Measurements from ENCODE around the gene FPGS.
"Not testable (repeated sequence)": the region's sequence is repeated elsewhere in the genome, so short reads cannot be mapped to it uniquely, and the experiment has no call there.

Gene FPGS

DNA sequence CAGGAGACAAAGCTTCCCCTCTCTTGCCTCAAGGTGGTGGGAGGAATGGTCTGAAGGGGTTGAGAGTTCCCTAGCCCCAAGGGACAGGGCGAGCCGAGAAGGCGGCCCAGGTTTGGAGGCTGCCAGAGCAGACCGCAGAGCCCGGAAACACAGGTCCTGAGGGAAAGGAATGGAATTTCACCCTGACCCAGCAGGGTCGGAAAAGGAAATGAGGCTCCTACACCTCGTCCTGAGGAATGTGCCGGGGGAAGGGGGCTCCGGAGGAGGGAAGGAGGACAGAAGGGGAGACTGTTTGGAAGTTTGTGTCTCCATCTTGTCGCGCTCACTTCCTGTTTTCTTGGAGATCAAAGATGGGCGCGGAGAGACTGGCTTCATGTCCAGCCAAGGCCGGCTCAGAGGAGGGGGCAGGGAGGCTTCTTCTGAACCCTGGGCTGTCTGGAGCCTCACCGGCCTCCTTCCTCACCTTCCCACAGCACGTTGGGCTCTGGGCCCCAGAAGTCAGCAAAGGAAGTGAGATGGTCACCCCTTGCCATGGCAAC is 42.2 kb downstream of the FPGS start:
- H3K4me3 Mint-ChIP-seq = no peak overlapping the region
- no peak overlapping the region for H3K27ac Mint-ChIP-seq
- no peaks in the 10 kb centered on the region for H3K4me1 Mint-ChIP-seq (ENCODE audit: low read depth)
- H3K9me3 Mint-ChIP-seq = peaks cover 12% of the 10 kb centered on the region
- H3K36me3 Mint-ChIP-seq (ENCODE audit: low read depth) = peaks cover 17% of the 10 kb centered on the region
- DNase-seq = no peak
- H3K27me3 Mint-ChIP-seq = no peaks in the 10 kb centered on the region

DNA sequence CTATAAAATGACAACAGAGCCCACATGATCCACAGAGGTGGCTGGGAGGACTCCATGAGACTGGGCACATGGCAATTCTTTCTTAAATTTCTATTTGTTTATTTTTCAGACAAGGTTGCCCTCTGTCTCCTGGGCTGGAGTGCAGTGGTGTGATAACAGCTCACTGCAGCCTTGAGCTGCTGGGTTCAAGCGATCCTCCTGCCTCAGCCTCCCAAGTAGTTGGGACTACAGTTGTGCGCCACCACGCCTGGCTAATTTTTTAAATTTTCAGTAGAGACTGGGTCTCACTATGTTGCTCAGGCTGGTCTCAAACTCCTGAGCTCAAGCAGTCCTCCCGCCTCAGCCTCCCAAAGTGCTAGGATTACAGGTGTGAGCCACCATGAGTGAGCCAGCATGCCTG is 42.9 kb downstream of the FPGS start:
- H3K4me3 Mint-ChIP-seq; H3K27ac Mint-ChIP-seq; DNase-seq; H3K27me3 Mint-ChIP-seq; H3K4me1 Mint-ChIP-seq (ENCODE audit: low read depth): not testable (repeated sequence)
- peaks cover 12% of the 10 kb centered on the region for H3K9me3 Mint-ChIP-seq
- peaks cover 22% of the 10 kb centered on the region for H3K36me3 Mint-ChIP-seq (ENCODE audit: low read depth)

DNA sequence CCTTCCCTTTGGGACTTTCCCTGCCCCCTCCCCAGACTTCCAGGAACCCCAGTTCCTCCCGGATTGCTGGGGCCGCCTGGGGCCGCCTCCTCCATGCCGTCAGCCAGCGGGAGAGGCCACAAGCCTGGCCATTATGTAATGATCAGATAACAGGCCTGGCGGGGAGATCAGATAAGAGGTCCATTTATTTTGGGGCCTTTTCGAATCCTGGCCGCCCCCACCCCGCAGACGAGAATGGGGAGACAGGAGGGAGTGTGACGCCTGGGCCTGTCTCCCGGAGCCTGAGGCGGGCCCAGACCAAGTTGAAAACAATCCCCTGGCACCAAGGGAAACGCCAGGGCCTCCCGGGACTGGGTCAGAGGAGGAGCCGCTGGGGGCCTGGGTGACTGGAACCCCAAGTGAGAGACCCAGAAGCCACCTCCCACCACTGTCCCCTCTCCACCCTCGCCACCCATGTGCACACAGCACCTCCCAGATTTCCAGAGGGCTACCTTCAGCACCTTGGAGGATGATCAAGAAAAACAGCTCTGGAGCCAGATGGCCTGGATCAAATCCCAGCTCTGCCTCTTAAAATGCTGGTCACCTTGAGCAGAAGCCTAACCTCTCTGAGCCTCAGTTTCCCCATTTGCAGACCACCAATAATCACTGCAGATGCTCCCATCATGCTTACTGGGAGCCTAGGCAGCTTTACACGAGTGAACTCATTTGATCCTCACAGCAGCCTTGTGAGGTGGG is 43.9 kb downstream of the FPGS start:
- Mint-ChIP-seq H3K4me3 (no peak overlapping the region), H3K27ac (no peak overlapping the region), H3K27me3 (no peaks in the 10 kb centered on the region), H3K9me3 (peaks cover 12% of the 10 kb centered on the region), H3K36me3 (ENCODE audit: low read depth) (peaks cover 25% of the 10 kb centered on the region), H3K4me1 (ENCODE audit: low read depth) (no peaks in the 10 kb centered on the region)
- DNase-seq = no peak

DNA sequence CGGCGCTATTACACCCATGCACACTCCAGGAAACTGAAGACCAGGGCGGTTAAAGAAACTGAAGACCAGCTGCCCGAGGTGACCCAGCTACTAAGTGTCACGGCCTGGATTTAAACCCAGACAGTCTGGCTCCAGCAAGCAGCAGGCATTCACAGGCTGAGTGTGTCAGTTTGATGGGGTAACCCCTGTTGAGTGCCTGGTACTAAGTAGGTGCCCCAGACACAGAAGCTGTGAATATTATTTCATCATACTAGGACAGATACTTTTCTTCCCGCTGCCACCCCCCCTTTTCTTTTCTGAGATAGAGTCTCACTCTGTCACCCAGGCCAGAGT is 44.5 kb downstream of the FPGS start:
- Mint-ChIP-seq H3K27ac (no peak overlapping the region), H3K9me3 (peaks cover 12% of the 10 kb centered on the region), H3K27me3 (no peaks in the 10 kb centered on the region), H3K4me1 (ENCODE audit: low read depth) (peaks cover 3% of the 10 kb centered on the region), H3K36me3 (ENCODE audit: low read depth) (peaks cover 25% of the 10 kb centered on the region), H3K4me3 (no peak overlapping the region)
- DNase-seq = no peak

DNA sequence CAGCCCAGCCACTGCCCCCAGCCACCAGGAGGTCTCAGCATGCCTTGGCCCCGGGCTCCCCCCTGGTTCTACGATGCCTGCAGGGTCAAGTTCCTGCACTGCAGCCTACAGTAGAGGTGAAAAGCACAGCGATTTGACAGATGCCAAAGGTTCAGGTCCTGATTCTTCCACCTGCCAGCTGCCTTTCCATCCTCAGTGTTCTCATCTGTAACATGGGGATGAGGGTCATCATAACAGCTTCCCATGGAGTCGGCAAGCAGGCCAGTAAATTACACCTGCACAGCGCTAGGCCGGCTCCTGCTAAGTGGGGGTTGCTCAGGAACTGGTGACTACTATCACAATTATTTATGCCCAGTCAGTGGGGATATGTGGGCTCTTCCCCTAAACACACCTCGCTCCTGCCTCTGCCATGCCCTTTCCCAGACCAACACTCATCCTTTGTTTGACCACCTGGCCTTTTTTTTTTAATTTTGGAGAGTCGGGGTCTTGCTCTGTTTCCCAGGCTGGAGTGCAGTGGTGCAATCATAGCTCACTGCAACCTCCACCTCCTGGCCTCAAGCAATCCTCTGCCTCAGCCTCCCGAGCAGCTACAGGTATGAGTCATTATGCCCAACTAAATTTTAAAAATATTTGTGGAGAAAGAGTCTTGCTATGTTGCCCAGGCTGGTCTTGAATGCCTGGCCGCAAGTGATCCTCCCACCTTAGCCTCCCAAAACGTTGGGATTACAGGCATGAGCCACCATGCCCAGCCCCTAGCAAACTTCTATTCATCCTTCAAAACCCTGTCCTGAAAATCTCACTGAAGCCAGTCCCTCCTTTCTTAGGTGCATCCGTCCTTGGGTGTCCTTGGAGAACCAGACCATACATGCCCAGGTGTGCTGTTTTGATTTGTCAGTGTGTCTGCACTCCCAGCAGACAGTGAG is 45.4 kb downstream of the FPGS start:
- Mint-ChIP-seq H3K4me3 (no peak overlapping the region), H3K27me3 (no peaks in the 10 kb centered on the region), H3K36me3 (ENCODE audit: low read depth) (peaks cover 25% of the 10 kb centered on the region), H3K4me1 (ENCODE audit: low read depth) (peaks cover 12% of the 10 kb centered on the region), H3K27ac (no peak overlapping the region), H3K9me3 (peaks cover 12% of the 10 kb centered on the region)
- no peak for DNase-seq

DNA sequence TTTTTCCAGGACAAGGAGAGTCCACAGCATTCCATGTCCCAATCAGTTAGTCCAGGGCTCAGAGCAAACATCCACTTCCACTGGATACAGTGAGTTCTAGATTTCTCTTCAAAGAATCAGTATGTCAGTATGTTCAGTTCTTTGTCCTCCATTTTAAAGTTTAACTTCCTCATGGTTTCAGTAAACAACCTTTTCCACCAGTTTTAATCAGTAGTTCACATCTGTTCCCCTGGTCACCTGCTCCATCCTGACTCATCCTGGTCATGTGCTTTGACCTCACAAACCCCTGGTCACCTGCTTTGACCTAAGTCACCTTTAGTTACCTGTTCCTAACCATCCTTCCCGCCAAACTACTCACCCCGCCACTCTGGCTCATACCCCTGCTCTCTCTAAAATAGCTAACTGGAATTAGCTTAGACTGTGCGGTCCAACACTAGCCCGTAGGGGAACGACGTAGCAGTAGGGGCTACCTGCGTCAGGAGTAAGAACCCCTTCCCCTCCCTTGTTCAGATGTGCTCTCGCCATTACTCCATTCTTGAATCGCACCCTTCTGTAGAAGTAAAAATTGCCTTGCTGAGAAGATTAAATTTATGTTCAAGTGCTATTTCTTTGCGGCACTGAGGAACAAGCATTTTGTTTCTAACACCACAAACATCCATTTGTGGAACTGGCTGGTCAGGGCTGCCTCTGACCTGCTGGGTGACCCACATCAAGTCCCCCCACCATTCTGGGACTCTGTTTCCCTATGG is 46.2 kb downstream of the FPGS start:
- no peak overlapping the region for H3K4me3 Mint-ChIP-seq
- peaks cover 26% of the 10 kb centered on the region for H3K36me3 Mint-ChIP-seq (ENCODE audit: low read depth)
- H3K27ac Mint-ChIP-seq = no peak overlapping the region
- DNase-seq = no peak
- H3K27me3 Mint-ChIP-seq = no peaks in the 10 kb centered on the region
- H3K9me3 Mint-ChIP-seq = peaks cover 12% of the 10 kb centered on the region
- H3K4me1 Mint-ChIP-seq (ENCODE audit: low read depth) = peaks cover 16% of the 10 kb centered on the region

DNA sequence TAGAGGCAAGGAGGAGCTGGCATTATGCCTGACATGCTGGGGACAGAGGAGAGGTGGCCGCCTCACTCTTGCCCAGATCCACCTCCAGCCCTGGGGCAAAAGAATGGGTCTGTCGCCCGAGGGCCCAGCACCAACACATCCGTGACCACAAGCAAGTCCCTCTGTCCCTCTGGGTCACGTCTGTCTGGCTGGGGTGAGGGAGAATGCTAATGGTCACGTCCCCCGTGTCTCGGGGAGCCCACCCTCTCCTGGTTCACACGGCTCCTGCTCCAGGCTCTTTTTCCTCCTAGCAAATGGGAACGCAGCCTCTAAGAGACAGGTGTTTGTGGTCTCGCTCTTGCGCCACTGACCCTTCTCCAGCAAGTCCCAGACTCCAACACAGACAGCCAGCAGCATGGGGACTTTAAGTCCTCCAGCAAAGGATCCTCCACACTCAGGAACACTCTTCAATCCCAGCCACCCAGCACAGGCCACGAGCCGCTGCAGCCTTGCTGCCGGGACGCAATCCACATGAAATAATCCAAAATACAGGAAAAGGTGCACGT is 47.7 kb downstream of the FPGS start:
- H3K36me3 Mint-ChIP-seq (ENCODE audit: low read depth) = peaks cover 27% of the 10 kb centered on the region
- H3K9me3 Mint-ChIP-seq = peaks cover 12% of the 10 kb centered on the region
- peaks cover 21% of the 10 kb centered on the region for H3K4me1 Mint-ChIP-seq (ENCODE audit: low read depth)
- no peak overlapping the region for H3K27ac Mint-ChIP-seq
- no peak for DNase-seq
- H3K4me3 Mint-ChIP-seq = no peak overlapping the region
- H3K27me3 Mint-ChIP-seq = no peaks in the 10 kb centered on the region

DNA sequence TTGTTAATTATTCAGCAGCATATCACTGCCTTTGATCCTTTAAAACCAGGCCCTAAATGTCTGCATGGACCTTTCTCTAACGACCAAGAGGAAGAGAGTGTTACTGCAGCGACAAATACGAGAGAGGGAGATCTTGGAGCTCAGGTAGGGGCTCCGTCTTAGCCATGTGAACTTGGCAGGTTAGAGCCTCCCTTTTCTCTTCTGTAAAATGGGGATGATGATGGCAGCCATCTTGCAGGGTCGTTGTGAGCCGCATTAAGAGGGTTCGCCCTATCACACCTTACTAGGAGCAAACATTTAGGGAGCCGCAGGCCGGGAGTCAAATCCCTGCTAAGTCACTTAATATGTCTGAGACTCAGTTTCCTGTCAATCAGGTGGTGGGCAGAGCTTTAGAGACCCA is 50.1 kb downstream of the FPGS start:
- peaks cover 26% of the 10 kb centered on the region for H3K4me1 Mint-ChIP-seq (ENCODE audit: low read depth)
- H3K36me3 Mint-ChIP-seq (ENCODE audit: low read depth) = peaks cover 27% of the 10 kb centered on the region
- H3K27me3 Mint-ChIP-seq = no peaks in the 10 kb centered on the region
- no peak for DNase-seq
- H3K4me3 Mint-ChIP-seq = peak overlapping the region; percentile 84
- peaks cover 12% of the 10 kb centered on the region for H3K9me3 Mint-ChIP-seq
- no peak overlapping the region for H3K27ac Mint-ChIP-seq

DNA sequence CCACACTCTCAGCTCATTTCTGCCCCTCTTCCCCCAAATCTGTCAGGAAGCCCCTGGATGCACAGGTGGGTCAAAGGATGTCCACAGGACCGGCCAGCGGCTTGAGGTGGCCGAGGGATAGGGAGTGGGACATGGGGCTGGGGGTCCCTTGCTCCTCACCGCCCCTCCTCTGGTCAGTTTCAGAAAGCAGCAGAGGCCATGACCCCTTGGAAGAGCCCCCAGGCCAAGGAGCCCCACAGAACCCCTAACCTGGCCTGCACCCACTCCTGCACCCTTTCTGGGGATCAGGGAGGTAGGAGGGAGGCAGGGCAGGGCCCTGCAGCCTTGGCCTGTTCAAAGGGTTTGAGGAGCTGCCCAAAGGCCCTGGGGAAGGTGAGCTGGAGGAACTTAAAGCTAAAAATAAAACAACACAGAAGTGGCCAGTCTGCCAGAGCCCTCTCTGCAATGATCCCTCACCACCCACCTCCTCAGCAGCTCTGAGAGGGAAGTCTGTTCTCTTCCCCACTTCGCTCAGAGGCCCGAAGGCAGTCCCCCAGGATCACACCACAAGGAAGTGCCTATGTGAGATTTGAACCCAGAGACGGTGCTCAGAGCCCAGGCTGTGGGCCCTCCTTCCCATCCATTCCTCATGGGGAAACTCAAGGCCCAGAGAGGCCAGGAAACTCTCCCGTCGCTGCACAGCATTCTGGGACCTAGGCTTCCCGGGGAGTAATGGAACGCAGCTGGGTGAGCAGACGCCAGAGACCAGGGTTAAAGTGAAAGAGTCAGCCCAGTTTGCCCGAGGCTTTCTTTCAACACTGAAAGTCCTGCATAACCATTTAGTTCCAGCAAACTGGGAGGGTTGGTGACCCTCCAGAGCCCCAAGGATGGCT is 50.9 kb downstream of the FPGS start:
- DNase-seq = peak; percentile 50
- peaks cover 24% of the 10 kb centered on the region for H3K36me3 Mint-ChIP-seq (ENCODE audit: low read depth)
- peaks cover 26% of the 10 kb centered on the region for H3K4me1 Mint-ChIP-seq (ENCODE audit: low read depth)

DNA sequence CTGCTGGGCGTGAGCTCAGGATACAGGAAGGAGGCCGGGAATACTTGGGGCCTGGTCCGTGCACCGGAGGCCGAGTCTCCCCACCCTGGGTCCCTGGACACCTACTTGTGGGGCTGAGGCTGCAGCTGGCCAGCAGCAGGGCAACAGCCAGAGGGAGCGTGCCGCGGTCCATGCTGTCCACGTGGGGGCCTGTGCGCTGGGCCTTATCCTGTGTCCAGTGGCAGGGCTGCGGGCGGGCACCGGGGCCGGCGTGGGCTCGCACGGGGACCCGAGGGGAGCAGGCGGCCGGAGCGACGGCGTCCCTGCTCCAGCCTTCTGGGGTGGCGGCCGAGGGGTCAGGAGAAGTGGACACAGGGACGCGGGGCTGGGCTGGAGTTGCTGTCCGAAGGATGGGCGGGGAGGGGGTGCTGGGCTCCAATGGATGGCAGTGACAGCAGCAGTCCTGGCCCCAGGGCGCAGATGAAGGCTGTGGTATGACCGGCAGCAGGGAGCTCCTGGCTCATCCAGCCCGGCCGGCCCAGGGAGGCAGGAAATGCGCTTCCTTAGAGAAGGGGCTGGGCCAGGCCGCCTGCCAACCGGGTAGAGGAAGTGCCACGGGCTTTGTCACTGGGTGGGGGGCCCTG is 51.6 kb downstream of the FPGS start, which contains the start of gene ENG:
Gene ENG, minus strand, starts transcription at position 475 of the 623 bp plus-strand sequence. Its CDS starts 303 bp downstream, at position 172.
- H3K27ac Mint-ChIP-seq = peak within 1 kb of the TSS; percentile 90
- peaks cover 2% of the 10 kb centered on the region for H3K9me3 Mint-ChIP-seq
- H3K4me3 Mint-ChIP-seq = peak within 1 kb of the TSS; percentile 84
- peaks cover 17% of the 10 kb centered on the region for H3K36me3 Mint-ChIP-seq (ENCODE audit: low read depth)
- peak; percentile 50 for DNase-seq
- peaks cover 26% of the 10 kb centered on the region for H3K4me1 Mint-ChIP-seq (ENCODE audit: low read depth)
- H3K27me3 Mint-ChIP-seq = no peaks in the 10 kb centered on the region

More for the DNA sequence above, 50.9 kb downstream of the FPGS start:
- Mint-ChIP-seq H3K27me3 (no peaks in the 10 kb centered on the region), H3K27ac (peak overlapping the region; percentile 90), H3K9me3 (peaks cover 10% of the 10 kb centered on the region), H3K4me3 (peak overlapping the region; percentile 84)

DNA sequence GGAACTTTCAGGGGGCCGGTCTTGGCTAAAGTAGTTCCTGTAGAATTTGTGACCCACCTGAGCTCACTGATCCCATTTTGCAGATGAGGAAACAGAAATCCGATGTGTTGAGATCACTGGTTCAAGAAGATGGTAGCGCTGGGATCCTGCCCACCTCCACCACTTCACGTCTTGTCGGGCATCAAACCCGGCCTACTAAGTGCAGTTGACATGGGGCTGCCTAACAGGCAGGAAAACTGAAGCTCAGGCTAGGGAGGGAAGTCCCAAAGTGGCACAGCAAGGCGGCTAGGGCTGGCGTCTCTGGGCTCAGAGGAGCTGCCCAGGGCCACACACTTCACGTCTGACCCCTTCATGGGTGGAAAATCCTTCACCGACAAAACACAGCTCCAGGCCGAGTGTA is 52.3 kb downstream of the FPGS start:
- peak overlapping the region; percentile 18 for H3K27ac Mint-ChIP-seq
- no peak for DNase-seq
- peaks cover 26% of the 10 kb centered on the region for H3K4me1 Mint-ChIP-seq (ENCODE audit: low read depth)
- H3K9me3 Mint-ChIP-seq = no peaks in the 10 kb centered on the region
- H3K27me3 Mint-ChIP-seq = no peaks in the 10 kb centered on the region
- peak overlapping the region; percentile 41 for H3K4me3 Mint-ChIP-seq
- H3K36me3 Mint-ChIP-seq (ENCODE audit: low read depth) = peaks cover 10% of the 10 kb centered on the region

DNA sequence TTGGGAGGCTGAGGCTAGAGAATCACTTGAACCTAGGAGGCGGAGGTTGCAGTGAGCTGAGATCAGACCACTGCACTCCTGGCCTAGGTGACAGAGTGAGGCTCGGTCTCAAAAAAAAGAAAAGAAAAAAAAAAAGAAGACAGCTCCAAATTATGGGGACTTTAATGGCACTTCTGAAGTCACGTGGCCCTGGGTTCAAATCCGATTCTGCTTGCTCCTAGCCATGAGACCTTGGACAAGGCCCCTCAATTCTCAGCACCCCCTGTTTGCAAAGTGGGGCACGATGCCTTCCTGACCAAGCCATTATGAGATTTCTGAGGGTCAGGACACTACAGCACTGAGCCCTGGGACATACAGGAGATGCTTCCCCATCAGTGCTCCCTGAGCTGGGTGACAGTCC is 52.8 kb downstream of the FPGS start:
- H3K27ac Mint-ChIP-seq = no peak overlapping the region
- peaks cover 28% of the 10 kb centered on the region for H3K4me1 Mint-ChIP-seq (ENCODE audit: low read depth)

DNA sequence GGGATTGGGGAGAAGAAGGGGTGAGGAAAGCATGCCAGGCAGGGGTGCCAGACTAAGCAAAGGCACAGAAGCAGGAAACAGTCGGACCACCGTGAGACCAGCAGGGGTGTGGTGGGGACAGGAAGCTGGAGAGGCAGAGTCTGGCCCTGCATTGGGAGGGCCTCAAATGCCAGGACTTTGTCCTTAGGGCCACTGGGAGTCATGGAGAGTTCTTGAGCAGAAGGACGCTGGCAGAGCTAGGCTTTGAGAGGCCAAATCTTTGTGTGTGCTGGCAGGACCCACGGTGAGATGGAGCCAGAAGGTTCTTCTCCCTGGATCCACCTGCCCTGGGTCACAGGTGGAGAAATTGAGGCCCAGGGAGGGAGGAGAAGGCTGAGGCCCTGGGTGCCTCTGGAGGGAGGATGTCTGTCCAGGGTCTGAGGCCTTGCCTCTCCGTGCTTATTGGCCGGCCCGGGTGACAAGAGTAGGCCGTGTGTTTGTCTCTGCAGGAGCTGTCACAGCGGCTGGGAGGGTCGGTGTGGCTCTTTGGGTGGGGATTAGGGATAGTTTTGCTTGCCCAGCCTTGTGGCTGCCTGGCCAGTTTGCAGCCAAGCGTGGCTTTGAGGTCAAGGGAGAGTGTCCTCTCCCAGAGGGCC is 53.5 kb downstream of the FPGS start:
- DNase-seq = no peak
- Mint-ChIP-seq H3K4me3 (no peak overlapping the region), H3K9me3 (no peaks in the 10 kb centered on the region), H3K4me1 (ENCODE audit: low read depth) (peaks cover 33% of the 10 kb centered on the region), H3K36me3 (ENCODE audit: low read depth) (peaks cover 3% of the 10 kb centered on the region), H3K27me3 (no peaks in the 10 kb centered on the region), H3K27ac (peak overlapping the region; percentile 39)

More for the DNA sequence above, 52.8 kb downstream of the FPGS start:
- H3K9me3 Mint-ChIP-seq = no peaks in the 10 kb centered on the region
- DNase-seq = no peak
- peaks cover 6% of the 10 kb centered on the region for H3K36me3 Mint-ChIP-seq (ENCODE audit: low read depth)
- H3K27me3 Mint-ChIP-seq = no peaks in the 10 kb centered on the region
- no peak overlapping the region for H3K4me3 Mint-ChIP-seq
